ENCODE measurements around the gene DNASE1L2.

DNASE1L2 gene

DNA sequence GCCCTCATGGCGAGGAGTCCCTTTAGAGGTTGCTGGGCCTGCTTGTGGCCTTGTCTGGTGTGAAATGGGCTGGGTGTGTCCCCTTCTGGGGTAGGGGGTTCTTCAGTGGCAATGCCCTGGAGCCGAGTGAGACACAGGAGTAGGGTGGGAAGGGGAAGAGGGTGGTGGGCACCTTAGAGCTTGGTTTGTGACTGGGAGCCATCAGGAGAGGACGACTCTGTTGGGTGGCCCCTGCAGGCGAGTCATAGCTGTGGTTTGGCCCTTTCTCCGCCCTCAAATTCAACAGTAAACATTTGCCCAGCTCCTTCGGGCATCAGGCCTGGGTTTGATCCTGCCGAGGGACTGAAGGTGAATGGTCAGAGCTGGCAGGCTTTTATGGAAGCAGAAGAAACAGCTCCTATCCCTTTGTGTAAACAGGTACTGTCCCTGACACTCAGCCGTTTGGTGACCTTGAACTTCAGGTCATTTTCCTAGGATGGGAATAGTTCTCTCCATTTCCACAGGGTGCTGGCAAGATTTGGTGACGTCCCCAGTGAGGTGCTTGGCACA lies 9.9 kb upstream of the DNASE1L2 start:
- DNase-seq (ENCODE audit: low spot score): no peak

DNA sequence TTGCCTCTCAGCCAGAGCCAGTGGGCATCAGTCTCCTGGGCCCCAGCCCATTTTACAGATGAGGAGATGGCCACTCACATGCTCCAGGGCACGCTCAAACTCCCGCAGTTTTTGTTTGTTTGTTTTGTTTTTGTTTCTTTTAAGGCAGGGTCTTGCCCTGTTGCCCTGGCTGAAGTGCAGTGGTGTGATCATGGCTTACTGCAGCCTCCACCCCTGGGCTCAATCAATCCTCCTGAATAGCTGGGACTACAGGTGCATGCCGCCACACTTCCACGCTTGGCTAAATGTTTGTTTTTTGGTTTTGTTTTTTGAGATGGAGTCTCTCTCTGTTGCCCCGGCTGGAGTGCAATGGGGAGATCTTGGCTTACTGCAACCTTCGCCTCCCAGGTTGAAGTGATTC lies 9.3 kb upstream of the DNASE1L2 start:
- DNase-seq (ENCODE audit: low spot score): no peak

DNA sequence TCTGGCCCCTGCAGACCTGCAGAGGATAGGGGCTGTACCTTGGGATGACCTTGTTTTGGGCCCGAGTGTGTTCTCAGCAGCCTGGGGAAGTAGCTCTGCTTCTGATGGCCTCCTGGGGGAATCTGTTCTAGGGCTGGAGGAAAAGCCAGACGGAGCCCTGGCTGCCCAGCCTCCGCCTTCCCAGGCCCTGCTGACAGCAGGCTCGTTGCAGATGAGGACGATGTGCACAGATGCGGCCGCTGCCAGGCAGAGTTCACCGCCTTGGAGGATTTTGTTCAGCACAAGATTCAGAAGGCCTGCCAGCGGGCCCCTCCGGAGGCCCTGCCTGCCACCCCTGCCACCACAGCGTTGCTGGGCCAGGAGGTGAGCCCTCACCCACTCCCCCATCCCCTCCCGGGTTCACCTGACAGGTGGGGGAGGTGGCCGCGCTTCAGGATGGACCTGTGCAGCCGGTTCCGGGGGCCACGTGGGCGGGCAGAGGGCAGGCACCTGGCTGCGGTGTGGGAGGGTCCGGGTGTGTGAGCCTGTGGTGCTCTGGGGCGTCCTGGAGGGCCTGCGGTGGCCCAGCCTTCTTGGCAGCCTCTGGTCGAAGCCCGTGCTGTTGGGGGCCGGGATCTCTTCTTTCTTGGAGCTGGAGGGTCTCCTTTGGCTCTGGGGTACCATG lies 8.0 kb upstream of the DNASE1L2 start:
- DNase-seq (ENCODE audit: low spot score): no peak

DNA sequence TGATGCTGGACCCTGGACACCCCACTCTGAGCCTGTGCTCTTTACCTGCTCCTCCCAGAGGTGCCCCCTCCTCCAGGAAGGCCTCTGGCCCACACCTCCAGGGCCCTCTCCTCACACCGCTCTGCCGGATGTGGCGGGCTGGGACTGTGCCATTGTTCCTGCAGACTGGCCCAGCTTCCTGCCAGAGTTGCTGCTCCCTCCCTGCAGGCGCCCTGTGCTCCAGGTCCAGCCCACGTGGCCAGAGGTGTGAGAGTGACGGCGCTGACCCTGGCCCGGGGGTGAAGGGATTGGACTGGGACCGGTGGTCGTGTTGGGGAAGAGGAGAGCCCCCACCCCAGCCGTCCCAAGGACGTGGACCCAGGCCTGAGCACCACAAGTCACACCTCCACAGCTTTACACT lies 7.2 kb upstream of the DNASE1L2 start:
- DNase-seq (ENCODE audit: low spot score): no peak

DNA sequence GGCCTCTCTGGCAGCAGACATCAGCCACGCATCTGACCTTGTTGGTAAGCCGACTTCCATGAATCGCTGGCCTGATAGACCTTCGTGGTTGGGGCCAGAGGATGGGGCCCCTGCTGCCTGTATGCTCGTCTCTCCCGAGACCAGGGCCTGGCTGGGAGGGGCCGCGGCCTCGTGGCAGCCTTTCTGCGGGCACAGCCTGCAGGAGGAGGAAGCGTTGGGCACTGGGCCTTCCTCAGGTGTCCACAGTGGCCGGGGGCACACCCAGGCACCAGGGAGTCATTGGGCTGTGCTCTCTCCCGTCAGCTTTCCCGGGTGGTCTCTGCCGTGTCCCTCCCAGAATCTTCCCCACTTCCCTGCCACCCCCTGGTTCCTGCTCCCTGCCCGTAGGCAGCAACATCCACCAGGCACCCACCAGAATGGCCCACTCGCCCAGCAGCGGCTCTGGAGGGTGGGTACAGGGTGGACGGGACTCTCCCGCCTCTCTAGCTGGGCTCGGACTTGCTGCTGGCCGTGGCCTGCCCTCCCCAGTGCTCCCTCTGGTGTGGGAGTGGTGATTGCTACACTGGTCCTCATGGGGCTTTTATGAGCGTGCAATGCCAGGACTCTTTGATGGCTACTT lies 6.5 kb upstream of the DNASE1L2 start:
- no peak for DNase-seq (ENCODE audit: low spot score)

DNA sequence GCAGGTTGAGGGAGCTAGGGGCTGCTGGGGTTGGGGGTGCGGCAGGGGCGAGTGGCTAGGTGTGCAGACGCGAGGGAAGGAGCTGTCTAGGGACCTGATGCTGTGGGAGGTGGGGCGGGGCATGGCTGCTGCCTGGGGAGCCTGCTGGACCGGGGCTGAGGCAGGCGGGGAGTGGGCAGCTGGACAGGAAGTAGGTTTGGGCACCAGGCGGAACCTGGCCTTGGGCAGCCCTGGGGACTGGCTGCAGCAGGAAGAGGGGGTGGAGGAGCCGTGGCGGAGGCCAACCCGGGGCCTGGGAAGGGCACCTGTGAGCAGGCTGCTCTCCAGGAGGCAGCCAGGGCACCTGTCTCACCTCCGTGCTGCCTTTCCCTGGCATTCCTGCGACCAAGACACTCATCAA lies 5.9 kb upstream of the DNASE1L2 start:
- no peak for DNase-seq (ENCODE audit: low spot score)

DNA sequence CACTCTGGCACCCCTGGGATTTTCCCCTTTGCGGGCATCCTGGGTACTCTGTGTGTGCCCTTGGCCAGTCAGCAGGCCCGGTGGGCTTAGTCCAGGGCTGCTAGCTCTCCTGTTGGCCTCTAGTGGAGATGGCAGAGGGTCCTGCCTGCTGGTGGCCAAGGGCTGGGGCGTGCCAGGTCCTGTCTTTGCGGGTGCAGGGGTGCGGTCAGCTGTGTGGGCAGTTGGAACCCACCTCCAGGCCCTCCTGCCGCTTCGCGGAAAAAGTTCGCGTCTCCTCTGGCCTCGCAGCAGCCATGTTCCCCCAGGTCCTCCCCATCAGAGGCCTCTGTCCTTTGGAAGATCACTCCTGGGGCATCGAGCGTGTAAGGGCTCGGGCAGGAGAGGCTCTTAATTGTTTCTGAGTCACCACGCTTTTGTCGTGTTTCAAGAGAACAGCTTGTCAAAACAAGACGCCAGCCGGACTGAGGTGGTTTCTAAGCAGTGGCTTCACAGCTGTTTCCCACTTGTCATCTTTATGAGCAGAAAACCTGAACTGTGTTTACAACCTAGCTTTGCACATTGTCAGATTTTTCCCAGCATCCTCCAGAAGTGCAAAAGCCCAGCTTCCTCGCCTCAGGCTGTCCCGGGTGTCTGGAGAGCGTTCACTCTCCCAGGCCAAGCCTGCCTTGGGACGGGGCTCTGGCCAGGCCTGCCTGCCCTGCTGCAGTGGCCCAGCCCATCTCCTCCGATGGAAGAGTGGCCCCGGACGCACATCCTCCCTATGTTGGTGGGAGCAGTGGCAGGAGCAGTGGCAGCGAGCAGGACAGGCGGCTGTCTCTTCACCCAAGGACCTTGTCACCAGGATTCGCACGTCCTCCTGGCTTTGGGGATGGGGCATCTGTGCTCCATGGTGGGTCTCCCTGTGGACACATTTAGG lies 5.0 kb upstream of the DNASE1L2 start:
- DNase-seq (ENCODE audit: low spot score): no peak

DNA sequence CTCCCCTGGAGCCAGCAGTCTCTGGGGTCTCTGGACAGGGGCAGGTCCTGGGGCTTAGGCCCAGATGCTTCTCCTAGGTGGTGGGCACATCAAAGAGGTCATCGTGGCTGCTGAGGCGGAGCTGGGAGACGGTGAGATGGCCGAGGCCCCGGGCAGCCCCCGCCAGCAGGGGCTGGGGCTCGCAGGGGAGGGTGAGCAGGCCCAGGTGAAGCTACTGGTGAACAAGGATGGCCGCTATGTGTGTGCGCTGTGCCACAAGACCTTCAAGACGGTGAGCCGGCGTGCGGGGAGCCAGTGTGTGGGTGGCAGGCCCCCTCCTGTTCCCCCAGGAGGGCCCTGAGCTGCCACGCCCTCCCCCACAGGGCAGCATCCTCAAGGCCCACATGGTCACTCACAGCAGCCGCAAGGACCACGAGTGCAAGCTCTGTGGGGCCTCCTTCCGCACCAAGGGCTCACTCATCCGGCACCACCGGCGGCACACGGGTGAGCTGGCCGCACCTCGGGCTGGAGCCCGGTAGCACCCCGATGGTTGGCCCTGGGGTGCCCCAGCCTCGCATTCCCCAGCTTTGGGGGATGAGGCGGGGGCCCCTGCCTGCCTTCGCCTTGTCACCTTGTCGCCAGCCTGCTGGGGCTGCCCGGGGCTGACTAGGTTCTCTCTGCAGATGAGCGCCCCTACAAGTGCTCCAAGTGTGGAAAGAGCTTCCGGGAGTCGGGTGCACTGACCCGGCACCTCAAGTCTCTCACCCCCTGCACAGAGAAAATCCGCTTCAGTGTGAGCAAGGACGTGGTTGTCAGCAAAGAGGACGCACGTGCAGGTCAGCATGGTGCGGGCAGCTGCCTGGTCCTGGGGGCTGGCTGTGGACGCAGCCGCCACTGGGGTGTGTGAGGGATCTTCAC lies 3.9 kb upstream of the DNASE1L2 start:
- DNase-seq (ENCODE audit: low spot score): no peak

DNA sequence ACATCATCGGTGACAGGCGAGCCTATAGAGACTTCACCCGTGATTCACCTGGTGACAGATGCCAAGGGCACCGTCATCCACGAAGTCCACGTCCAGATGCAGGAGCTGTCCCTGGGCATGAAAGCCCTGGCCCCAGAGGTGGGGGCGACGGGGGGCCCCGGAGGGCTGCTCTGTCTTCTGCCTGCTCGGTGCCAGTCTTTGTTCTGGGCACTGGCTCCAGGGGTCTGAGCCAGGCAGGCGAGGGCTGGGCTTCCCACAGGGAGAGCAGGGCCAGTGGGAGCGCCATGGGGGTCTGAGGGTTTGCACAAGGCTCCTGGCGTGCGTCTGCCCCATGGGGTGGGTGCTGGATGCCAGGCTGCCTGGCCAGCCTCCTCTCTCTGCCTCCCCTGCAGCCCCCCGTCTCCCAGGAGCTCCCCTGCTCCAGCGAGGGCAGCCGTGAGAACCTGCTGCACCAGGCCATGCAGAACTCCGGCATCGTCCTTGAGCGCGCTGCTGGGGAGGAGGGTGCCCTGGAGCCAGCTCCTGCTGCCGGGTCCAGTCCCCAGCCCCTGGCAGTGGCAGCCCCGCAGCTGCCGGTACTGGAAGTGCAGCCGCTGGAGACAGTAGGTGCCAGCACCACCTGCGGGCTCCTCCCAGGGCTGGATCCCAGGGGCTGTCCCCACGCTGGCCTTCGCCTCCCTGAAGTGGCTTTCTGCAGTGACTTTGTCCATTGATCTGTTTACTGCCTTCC lies 3.0 kb upstream of the DNASE1L2 start:
- DNase-seq (ENCODE audit: low spot score): no peak

DNA sequence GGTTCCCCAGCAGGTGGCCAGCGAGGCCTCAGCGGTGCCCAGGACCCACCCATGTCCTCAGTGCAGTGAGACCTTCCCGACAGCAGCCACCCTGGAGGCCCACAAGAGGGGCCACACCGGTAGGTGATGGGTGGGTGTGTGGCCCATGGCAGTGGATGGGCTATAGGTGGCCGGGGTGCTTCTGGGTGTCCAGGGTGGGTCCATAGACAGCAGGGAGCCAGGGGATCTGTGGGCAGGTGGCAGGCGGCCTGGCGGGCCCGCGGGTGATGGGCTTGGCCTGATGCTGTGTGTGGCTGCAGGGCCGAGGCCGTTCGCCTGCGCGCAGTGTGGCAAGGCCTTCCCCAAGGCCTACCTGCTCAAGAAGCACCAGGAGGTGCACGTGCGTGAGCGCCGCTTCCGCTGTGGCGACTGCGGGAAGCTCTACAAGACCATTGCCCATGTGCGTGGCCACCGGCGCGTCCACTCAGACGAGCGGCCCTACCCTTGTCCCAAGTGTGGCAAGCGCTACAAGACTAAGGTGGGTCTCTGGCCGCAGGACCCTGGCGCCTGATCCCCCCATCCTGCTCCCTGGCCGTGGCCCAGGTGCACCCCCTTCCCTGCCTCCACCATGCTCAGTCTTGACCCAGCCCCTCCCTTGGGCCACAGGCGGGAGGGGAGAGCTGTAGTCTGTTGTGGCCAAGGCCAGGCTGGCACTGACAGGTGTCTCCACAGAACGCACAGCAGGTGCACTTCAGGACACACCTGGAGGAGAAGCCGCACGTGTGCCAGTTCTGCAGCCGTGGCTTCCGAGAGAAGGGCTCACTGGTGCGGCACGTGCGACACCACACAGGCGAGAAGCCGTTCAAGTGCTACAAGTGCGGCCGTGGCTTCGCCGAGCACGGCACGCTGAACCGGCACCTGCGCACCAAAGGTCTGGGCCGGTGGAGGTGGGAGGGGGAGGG lies 2.1 kb upstream of the DNASE1L2 start:
- no peak for DNase-seq (ENCODE audit: low spot score)

DNA sequence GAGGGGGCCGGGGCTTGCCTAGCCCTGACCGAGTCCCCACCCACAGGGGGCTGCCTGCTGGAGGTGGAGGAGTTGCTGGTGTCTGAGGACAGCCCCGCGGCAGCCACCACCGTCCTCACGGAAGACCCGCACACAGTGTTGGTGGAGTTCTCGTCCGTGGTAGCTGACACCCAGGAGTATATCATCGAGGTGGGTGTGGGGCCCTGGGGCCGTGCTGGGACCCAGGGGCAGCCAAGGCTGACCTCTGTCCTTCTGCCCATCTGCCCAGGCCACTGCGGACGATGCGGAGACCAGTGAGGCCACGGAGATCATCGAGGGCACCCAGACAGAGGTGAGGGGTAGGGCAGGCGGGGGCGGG lies 1.5 kb upstream of the DNASE1L2 start:
- DNase-seq (ENCODE audit: low spot score): no peak

DNA sequence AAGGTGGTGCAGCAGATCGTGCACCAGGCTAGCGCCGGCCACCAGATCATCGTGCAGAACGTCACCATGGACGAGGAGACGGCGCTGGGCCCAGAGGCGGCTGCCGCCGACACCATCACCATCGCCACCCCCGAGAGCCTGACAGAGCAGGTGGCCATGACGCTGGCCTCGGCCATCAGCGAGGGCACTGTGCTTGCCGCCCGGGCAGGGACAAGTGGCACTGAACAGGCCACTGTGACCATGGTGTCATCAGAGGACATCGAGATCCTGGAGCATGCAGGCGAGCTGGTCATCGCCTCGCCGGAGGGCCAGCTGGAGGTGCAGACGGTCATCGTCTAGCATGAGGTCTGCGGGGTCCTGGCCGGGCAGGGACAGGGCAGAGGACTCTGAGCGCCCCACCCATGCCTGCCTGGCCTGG lies 1.0 kb upstream of the DNASE1L2 start:
- DNase-seq (ENCODE audit: low spot score): no peak

DNA sequence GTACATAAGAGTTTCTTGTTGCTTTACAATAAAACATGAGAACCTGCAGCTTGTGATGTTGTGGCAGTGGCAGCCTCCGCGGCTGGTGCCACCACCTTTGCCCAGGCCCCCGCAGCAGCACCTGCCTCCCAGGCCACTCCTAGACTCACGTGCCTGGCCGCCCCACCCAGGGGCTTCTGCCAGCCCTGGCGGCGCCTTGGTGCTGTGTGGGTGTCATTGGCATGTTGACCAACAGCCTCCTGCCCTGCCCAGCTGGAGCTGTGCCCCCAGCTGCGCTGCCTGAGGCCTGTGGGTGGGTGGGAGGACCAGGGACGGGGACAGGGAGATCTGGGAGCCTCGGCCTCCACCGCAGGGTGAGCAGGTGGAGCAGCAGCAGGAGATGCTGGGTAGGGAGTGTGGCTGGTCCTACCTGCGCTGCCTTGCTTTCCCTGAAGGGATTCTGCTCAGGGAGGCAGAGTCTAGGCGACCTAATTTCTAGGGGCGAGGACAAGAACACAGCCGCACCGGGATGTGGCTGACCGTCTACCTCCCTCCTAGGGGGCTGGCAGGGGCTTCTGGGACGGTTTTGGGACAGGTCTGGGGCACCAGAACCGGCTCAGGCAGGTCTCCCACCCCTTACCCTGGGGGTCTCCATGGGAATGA lies 428 bp upstream of the DNASE1L2 start:
- no peak for DNase-seq (ENCODE audit: low spot score)

DNA sequence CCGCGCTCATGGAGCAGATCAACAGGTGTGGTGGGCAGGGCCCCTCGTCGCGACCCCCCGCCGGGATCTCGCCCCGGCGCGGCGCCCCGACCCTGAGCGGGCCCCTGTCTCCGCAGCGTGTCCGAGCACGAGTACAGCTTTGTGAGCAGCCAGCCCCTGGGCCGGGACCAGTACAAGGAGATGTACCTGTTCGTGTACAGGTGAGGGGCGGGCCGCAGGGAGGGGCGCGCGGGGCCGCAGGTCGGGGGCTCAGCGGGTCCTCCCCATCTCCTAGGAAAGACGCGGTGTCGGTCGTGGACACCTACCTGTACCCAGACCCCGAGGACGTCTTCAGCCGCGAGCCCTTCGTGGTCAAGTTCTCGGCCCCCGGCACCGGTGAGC lies 848 bp downstream of the DNASE1L2 start:
- no peak for DNase-seq (ENCODE audit: low spot score)

DNA sequence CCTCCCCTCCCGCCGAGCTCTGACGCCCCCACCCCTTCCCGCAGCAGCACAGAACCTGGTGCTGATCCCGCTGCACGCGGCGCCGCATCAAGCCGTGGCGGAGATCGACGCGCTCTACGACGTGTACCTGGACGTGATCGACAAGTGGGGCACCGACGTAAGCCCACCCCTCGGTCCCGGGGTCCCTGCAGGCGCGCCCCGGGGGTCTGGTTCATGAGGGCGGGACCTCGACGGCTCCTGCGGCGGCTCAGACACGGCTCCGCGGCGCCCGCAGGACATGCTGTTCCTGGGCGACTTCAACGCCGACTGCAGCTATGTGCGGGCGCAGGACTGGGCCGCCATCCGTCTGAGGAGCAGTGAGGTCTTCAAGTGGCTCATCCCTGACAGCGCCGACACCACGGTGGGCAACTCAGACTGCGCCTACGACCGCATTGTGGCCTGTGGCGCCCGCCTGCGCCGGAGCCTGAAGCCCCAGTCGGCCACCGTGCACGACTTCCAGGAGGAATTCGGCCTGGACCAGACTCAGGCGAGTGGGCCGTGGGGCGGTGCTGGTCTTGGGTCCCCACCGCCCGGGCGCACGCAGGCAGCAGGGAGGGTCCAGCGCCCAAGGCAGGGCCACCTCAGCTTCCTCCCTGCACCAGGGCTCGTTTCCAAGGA lies 1.4 kb downstream of the DNASE1L2 start:
- no peak for DNase-seq (ENCODE audit: low spot score)

DNA sequence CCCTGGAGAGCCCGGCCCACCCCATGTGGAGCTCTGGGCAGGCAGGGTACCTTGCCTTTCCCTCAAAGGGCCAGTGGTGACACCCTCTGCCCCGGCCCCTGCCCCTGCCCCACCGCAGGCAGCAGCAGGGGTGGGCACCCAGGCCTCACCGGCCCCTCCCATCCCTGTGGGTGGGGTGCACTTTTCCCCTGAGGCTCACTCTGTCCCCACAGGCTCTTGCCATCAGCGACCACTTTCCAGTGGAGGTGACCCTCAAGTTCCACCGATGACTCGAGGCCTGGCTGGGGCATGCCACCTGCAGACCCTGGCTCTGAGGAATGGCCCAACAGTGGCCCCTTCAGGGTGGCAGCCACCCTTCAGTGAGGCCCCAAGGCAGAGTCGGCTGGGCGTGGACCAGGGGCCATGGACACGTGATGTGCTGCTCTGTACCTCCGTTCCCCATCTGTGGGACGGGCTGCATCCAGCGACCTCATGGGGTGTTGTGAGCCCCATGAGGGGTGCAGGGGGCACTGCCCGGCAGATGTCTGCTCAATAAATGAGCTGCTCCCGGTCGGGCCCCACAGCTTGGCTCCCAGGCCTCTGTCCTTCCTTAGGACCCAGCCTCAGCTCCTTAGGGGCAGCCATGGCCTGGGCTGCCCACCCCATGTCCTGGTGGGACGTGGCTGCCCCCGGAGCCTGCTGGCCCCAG lies 2.0 kb downstream of the DNASE1L2 start:
- DNase-seq (ENCODE audit: low spot score): no peak

DNA sequence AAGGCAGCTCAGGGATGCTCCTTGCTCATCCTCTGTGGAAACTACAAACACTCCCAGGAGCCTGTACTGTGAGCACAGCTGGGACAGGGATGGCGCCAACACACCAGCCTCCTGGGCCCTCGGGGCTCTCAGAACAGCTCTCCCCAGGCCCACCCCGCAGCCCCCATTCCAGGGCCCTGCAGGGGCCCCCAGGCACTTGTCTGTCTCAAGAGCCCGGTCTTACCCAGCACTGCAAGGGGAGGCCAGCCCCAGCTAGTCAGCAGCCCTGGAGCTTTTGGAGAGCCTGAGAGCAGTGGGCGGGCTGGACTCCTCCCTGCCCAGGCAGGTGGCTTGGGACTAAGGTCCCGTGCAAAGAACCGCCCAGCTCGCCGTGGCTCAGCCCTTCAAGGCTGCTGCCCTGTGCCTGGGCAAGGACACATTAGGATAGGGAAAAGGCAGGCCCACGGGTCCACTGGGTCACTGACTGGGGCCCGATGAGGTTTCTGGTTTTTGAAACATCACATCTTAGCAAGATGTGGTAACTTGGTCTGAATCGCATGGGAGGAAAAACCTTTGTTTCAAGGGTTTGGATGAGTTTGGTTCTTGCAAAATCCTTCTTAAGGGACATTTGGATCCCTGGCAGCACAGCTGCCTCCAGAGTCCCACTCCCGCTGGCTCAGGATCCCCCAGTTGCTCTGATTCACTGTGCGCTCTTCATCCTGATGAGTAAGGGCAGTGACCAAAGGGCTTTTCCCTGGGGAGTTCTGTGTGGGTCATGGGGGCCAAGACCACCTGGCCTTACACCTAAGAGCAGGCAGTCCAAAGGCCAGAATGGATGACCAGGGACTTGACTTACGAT lies 2.8 kb downstream of the DNASE1L2 start:
- no peak for DNase-seq (ENCODE audit: low spot score)

Data from CD4-positive, alpha-beta T cell treated with Interleukin-6 at 100 ng/mL for 8 hours (primary cell).